ENCODE data around the gene TEX52.

DNA sequence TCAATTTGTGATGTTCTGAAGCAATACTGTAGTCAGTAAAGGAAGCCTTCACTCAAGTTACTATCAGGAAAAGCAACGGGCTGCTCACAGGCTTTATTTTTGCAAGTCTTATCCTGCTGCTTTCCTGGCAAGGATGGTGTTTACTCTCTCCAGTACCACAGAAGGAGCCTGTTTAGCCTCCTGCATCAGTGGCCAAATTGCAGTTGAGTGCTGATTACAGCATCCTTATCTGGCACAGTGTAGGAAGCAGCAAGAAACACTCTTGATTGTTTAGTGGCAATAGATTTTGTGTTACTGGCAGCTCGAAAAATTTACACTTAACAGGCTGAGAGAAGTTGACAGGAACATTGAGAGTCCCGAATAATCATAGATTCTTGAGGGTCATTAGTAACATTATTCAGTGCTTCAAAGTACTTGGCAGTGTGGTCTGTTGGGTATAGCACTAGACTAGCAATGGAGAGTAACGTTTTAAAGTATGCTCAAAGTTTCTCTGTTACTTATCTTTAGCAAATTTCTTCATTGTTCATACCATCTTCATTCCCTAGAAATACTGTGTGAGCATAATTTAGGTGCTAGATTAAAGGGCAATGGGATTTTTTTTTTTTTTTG lies 45.5 kb upstream of the TEX52 start:
- TF ChIP-seq POLR2A (IDR thresholded peaks at IDR 0.05; ENCODE audit: low read length) (no peak), GATA1 (IDR thresholded peaks at IDR 0.05; ENCODE audit: low read depth, low read length) (no peak)

All from erythroblast (primary cell).